ENCODE results near the gene KRT80. TPM values are rescaled to one million over a fixed set of nuclear protein-coding genes. Genes with fewer than 3 reads are reported as not detected.

The KRT80 gene
- polyA plus RNA-seq, 3 donors = 0.18 to 0.52 (median 0.37) TPM

DNA sequence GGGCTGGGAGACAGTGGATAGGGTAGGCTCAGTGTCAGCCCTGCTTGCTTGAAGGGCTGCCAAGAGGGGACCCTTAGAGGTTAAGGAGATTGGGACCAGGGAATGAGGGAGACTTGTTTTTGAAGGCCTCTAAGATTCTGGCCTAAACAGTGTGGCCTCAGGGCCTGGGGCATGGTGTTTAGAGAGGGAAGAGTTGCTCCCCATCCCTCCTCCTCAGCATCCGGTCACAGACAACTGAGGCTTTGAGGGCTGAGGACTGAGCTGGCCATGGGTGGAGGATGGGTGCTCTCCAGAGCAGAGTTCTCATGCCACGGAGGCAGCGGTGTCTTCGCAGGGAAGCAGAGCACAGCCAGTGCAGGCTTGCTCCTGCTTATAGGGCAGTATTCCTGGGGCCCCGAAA lies 49.4 kb downstream of the KRT80 start:
- H3K36me3 Mint-ChIP-seq = no peaks in the 10 kb centered on the region
- peaks cover 5% of the 10 kb centered on the region for H3K4me1 Mint-ChIP-seq
- no peak overlapping the region for H3K4me3 ChIP-seq (replicated peaks in 1 of 3; ENCODE audit: low read depth in 2 of 3, low read length in 3 of 3)
- H3K9me3 Mint-ChIP-seq = no peaks in the 10 kb centered on the region
- H3K27me3 ChIP-seq (ENCODE audit: control insufficient read depth in 2 of 2, insufficient read depth in 2 of 2, low read length in 2 of 2) = peaks cover 0 to 9% of the 10 kb centered on the region in 2 donors
- H4K20me1 ChIP-seq (ENCODE audit: insufficient read depth, low read length) = no peaks in the 10 kb centered on the region
- no peak overlapping the region for H3K27ac ChIP-seq (ENCODE audit: low read depth in 1 of 2, low read length in 2 of 2)
- peaks cover under 1 to 10% of the 10 kb centered on the region in 2 donors for H3K4me1 ChIP-seq (ENCODE audit: control insufficient read depth in 1 of 2, insufficient read depth in 2 of 2, low read length in 2 of 2)
- TF ChIP-seq, protein P1, sequence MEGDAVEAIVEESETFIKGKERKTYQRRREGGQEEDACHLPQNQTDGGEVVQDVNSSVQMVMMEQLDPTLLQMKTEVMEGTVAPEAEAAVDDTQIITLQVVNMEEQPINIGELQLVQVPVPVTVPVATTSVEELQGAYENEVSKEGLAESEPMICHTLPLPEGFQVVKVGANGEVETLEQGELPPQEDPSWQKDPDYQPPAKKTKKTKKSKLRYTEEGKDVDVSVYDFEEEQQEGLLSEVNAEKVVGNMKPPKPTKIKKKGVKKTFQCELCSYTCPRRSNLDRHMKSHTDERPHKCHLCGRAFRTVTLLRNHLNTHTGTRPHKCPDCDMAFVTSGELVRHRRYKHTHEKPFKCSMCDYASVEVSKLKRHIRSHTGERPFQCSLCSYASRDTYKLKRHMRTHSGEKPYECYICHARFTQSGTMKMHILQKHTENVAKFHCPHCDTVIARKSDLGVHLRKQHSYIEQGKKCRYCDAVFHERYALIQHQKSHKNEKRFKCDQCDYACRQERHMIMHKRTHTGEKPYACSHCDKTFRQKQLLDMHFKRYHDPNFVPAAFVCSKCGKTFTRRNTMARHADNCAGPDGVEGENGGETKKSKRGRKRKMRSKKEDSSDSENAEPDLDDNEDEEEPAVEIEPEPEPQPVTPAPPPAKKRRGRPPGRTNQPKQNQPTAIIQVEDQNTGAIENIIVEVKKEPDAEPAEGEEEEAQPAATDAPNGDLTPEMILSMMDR (IDR thresholded peaks at IDR 0.05) = no peak
- 100% methylated on average over 4 of the region's 5 CpGs for WGBS (ENCODE audit: insufficient coverage)
- no peak overlapping the region for H2AFZ ChIP-seq (ENCODE audit: insufficient read depth, low read depth, low read length, poor library complexity, severe bottlenecking)
- intact Hi-C loops (cut with micrococcal nuclease) = no loop called here
- no peaks in the 10 kb centered on the region for H3K9me3 ChIP-seq (replicated peaks in 1 of 2; ENCODE audit: control insufficient read depth in 1 of 2, insufficient read depth in 1 of 2, low read length in 2 of 2)
- H3K79me2 ChIP-seq (ENCODE audit: insufficient read depth, low read length) = no peaks in the 10 kb centered on the region
- peaks cover 19 to 25% (median 22%) of the 10 kb centered on the region in 3 donors for H3K27me3 Mint-ChIP-seq (ENCODE audit: low read depth in 3 of 3)
- H3K4me2 ChIP-seq (replicated peaks; ENCODE audit: extremely low read depth, low read length, poor library complexity, severe bottlenecking) = no peak overlapping the region
- H3K4me3 Mint-ChIP-seq = no peak overlapping the region
- no peak overlapping the region for H3K27ac Mint-ChIP-seq
- H3K36me3 ChIP-seq (replicated peaks in 1 of 2; ENCODE audit: control insufficient read depth in 1 of 2, insufficient read depth in 2 of 2, low read length in 2 of 2) = no peaks in the 10 kb centered on the region
- H3K9ac ChIP-seq (ENCODE audit: insufficient read depth, low read length, poor library complexity, severe bottlenecking) = no peak overlapping the region
- DNase-seq = no peak

DNA sequence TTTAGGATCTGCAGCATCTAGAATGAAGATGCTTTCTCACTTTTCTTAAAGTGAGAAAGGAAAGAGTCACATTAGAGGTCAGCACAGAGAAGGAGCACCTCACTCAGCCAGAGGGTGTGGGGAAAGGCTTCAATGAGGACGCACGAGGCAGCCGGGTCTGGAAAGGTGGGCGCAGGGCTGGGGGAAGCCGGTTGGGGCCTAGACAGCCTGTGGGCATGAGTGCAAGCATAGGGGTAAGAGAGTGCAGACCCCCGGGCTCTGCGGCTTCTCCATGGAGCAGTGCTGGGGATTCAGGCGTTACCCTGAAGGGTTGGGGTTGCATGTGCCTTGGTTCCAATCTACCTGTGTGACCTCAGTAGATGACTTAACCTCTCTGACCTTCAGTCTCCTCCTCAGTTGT lies 49.9 kb downstream of the KRT80 start:
- Mint-ChIP-seq H3K27me3 (ENCODE audit: low read depth in 3 of 3) (peaks cover 19 to 25% (median 24%) of the 10 kb centered on the region in 3 donors), H3K4me1 (peaks cover 2% of the 10 kb centered on the region), H3K36me3 (no peaks in the 10 kb centered on the region), H3K27ac (peak overlapping the region in 2 of 7 donors; percentile 25 to 62), H3K4me3 (no peak overlapping the region), H3K9me3 (no peaks in the 10 kb centered on the region)
- Histone ChIP-seq H2AFZ (ENCODE audit: insufficient read depth, low read depth, low read length, poor library complexity, severe bottlenecking) (no peak overlapping the region), H3K4me3 (replicated peaks in 1 of 3; ENCODE audit: low read depth in 2 of 3, low read length in 3 of 3) (no peak overlapping the region), H4K20me1 (ENCODE audit: insufficient read depth, low read length) (no peaks in the 10 kb centered on the region), H3K27ac (ENCODE audit: low read depth in 1 of 2, low read length in 2 of 2) (no peak overlapping the region), H3K79me2 (ENCODE audit: insufficient read depth, low read length) (no peaks in the 10 kb centered on the region), H3K4me1 (ENCODE audit: control insufficient read depth in 1 of 2, insufficient read depth in 2 of 2, low read length in 2 of 2) (peaks cover 0 to 4% of the 10 kb centered on the region in 2 donors), H3K9ac (ENCODE audit: insufficient read depth, low read length, poor library complexity, severe bottlenecking) (no peak overlapping the region), H3K27me3 (ENCODE audit: control insufficient read depth in 2 of 2, insufficient read depth in 2 of 2, low read length in 2 of 2) (peaks cover 0 to 9% of the 10 kb centered on the region in 2 donors), H3K36me3 (replicated peaks in 1 of 2; ENCODE audit: control insufficient read depth in 1 of 2, insufficient read depth in 2 of 2, low read length in 2 of 2) (no peaks in the 10 kb centered on the region), H3K4me2 (replicated peaks; ENCODE audit: extremely low read depth, low read length, poor library complexity, severe bottlenecking) (no peak overlapping the region), H3K9me3 (replicated peaks in 1 of 2; ENCODE audit: control insufficient read depth in 1 of 2, insufficient read depth in 1 of 2, low read length in 2 of 2) (no peaks in the 10 kb centered on the region)
- TF ChIP-seq, protein P1 (IDR thresholded peaks at IDR 0.05) = no peak
- WGBS (ENCODE audit: insufficient coverage) = 98% methylated on average over 6 of the region's 8 CpGs
- intact Hi-C loops (cut with micrococcal nuclease) = no loop called here
- DNase-seq = no peak
